Activated naive CD8-positive, alpha-beta T cell treated with anti-CD3 and anti-CD28 coated beads, Interleukin-2, amount 50 U/mL, for 24 hours (primary cell): Measurements from ENCODE around the gene ATF2.
A peak's percentile ranks its signal among the peaks of the same experiment; 100 is the strongest.

Experiments used
- ATAC-seq: fragments of 150-1000 bp; cut with Tn5 transposase; one replicate; pipeline ENCODE4 v1.10.0; 2021
- DNase-seq: peaks from one replicate; pipeline ENCODE4 v3.0.0; 2021
- H3K27ac Mint-ChIP-seq: one replicate; pipeline ENCODE4 v1.8.0; 2021; ENCODE audit warnings: mild to moderate bottlenecking, mixed read lengths
- H3K27me3 Mint-ChIP-seq: one replicate; pipeline ENCODE4 v1.8.0; 2021; ENCODE audit warnings: mixed read lengths
- H3K36me3 Mint-ChIP-seq: one replicate; pipeline ENCODE4 v1.8.0; 2021; ENCODE audit warnings: low read depth, mixed read lengths
- H3K4me1 Mint-ChIP-seq: one replicate; pipeline ENCODE4 v1.8.0; 2021; ENCODE audit warnings: mixed read lengths
- H3K4me3 Mint-ChIP-seq: one replicate; pipeline ENCODE4 v1.8.0; 2021; ENCODE audit warnings: mild to moderate bottlenecking, moderate library complexity, mixed read lengths
- H3K9me3 Mint-ChIP-seq: one replicate; pipeline ENCODE4 v1.8.0; 2021; ENCODE audit warnings: mixed read lengths

ATF2 gene

GRCh38 chr2:175039031-175039430, 129.0 kb downstream of the ATF2 start:
- DNase-seq = no peak
- no peak overlapping the region for H3K4me3 Mint-ChIP-seq
- H3K9me3 Mint-ChIP-seq = no peaks in the 10 kb centered on the region
- no peak for ATAC-seq
- H3K27ac Mint-ChIP-seq = no peak overlapping the region
- H3K27me3 Mint-ChIP-seq = no peaks in the 10 kb centered on the region
- H3K36me3 Mint-ChIP-seq = no peaks in the 10 kb centered on the region
- H3K4me1 Mint-ChIP-seq = peaks cover 5% of the 10 kb centered on the region

GRCh38 chr2:175037941-175038340, 130.1 kb downstream of the ATF2 start:
- Mint-ChIP-seq H3K9me3 (no peaks in the 10 kb centered on the region), H3K4me3 (no peak overlapping the region), H3K36me3 (no peaks in the 10 kb centered on the region), H3K4me1 (peaks cover 5% of the 10 kb centered on the region), H3K27ac (no peak overlapping the region), H3K27me3 (no peaks in the 10 kb centered on the region)
- DNase-seq (no peak), ATAC-seq (no peak)

- H3K9me3 Mint-ChIP-seq = no peaks in the 10 kb centered on the region
- ATAC-seq = no peak
- no peak for DNase-seq
- no peaks in the 10 kb centered on the region for H3K27me3 Mint-ChIP-seq
- H3K4me3 Mint-ChIP-seq = peak overlapping the region; percentile 47
- H3K27ac Mint-ChIP-seq = peak overlapping the region; percentile 71
- no peaks in the 10 kb centered on the region for H3K36me3 Mint-ChIP-seq
- peaks cover 5% of the 10 kb centered on the region for H3K4me1 Mint-ChIP-seq
Measured at GRCh38 chr2:175036582-175037018, 131.4 kb downstream of the ATF2 start.

- peaks cover 5% of the 10 kb centered on the region for H3K4me1 Mint-ChIP-seq
- H3K9me3 Mint-ChIP-seq = no peaks in the 10 kb centered on the region
- no peak overlapping the region for H3K27ac Mint-ChIP-seq
- no peaks in the 10 kb centered on the region for H3K36me3 Mint-ChIP-seq
- H3K27me3 Mint-ChIP-seq = no peaks in the 10 kb centered on the region
- H3K4me3 Mint-ChIP-seq = no peak overlapping the region
- ATAC-seq (no peak), DNase-seq (no peak)
Measured at GRCh38 chr2:175035806-175036205, 132.2 kb downstream of the ATF2 start.

GRCh38 chr2:175034716-175035115, 133.3 kb downstream of the ATF2 start:
- DNase-seq (no peak), ATAC-seq (no peak)
- H3K36me3 Mint-ChIP-seq = no peaks in the 10 kb centered on the region
- H3K27ac Mint-ChIP-seq = no peak overlapping the region
- H3K27me3 Mint-ChIP-seq = no peaks in the 10 kb centered on the region
- peaks cover 5% of the 10 kb centered on the region for H3K4me1 Mint-ChIP-seq
- no peaks in the 10 kb centered on the region for H3K9me3 Mint-ChIP-seq
- no peak overlapping the region for H3K4me3 Mint-ChIP-seq

GRCh38 chr2:175030380-175031271, 137.4 kb downstream of the ATF2 start:
- Mint-ChIP-seq H3K9me3 (no peaks in the 10 kb centered on the region), H3K36me3 (no peaks in the 10 kb centered on the region), H3K27ac (no peak overlapping the region), H3K4me1 (no peaks in the 10 kb centered on the region), H3K27me3 (no peaks in the 10 kb centered on the region), H3K4me3 (no peak overlapping the region)
- DNase-seq (peak; percentile 4), ATAC-seq (no peak)

- Mint-ChIP-seq H3K4me3 (no peak overlapping the region), H3K27me3 (no peaks in the 10 kb centered on the region), H3K4me1 (no peaks in the 10 kb centered on the region), H3K27ac (no peak overlapping the region), H3K36me3 (no peaks in the 10 kb centered on the region), H3K9me3 (no peaks in the 10 kb centered on the region)
- DNase-seq (no peak), ATAC-seq (no peak)
Measured at GRCh38 chr2:175027755-175028154, 140.2 kb downstream of the ATF2 start.

- no peaks in the 10 kb centered on the region for H3K4me1 Mint-ChIP-seq
- no peaks in the 10 kb centered on the region for H3K27me3 Mint-ChIP-seq
- no peaks in the 10 kb centered on the region for H3K9me3 Mint-ChIP-seq
- no peak overlapping the region for H3K4me3 Mint-ChIP-seq
- no peak overlapping the region for H3K27ac Mint-ChIP-seq
- H3K36me3 Mint-ChIP-seq = no peaks in the 10 kb centered on the region
- DNase-seq (no peak), ATAC-seq (no peak)
Measured at GRCh38 chr2:175026385-175026784, 141.6 kb downstream of the ATF2 start.

- Mint-ChIP-seq H3K36me3 (no peaks in the 10 kb centered on the region), H3K9me3 (no peaks in the 10 kb centered on the region), H3K4me1 (no peaks in the 10 kb centered on the region), H3K27me3 (no peaks in the 10 kb centered on the region), H3K4me3 (no peak overlapping the region), H3K27ac (no peak overlapping the region)
- ATAC-seq (no peak), DNase-seq (no peak)
Measured at GRCh38 chr2:175025946-175026345, 142.1 kb downstream of the ATF2 start.

GRCh38 chr2:175025233-175025632, 142.8 kb downstream of the ATF2 start:
- DNase-seq = no peak
- Mint-ChIP-seq H3K27ac (no peak overlapping the region), H3K9me3 (no peaks in the 10 kb centered on the region), H3K27me3 (no peaks in the 10 kb centered on the region), H3K4me3 (no peak overlapping the region), H3K36me3 (no peaks in the 10 kb centered on the region), H3K4me1 (no peaks in the 10 kb centered on the region)
- no peak for ATAC-seq

- Mint-ChIP-seq H3K4me3 (no peak overlapping the region), H3K27me3 (no peaks in the 10 kb centered on the region), H3K9me3 (no peaks in the 10 kb centered on the region), H3K27ac (no peak overlapping the region), H3K36me3 (no peaks in the 10 kb centered on the region), H3K4me1 (no peaks in the 10 kb centered on the region)
- ATAC-seq (no peak), DNase-seq (no peak)
Measured at GRCh38 chr2:175022923-175023322, 145.1 kb downstream of the ATF2 start.
